ENCODE measurements around the gene LLPH. TPM values are rescaled to one million over a fixed set of nuclear protein-coding genes. Genes with fewer than 3 reads are reported as not detected.

Gene LLPH
- total RNA-seq, 1 experiment from 2014 or later, result 33.4 TPM

DNA sequence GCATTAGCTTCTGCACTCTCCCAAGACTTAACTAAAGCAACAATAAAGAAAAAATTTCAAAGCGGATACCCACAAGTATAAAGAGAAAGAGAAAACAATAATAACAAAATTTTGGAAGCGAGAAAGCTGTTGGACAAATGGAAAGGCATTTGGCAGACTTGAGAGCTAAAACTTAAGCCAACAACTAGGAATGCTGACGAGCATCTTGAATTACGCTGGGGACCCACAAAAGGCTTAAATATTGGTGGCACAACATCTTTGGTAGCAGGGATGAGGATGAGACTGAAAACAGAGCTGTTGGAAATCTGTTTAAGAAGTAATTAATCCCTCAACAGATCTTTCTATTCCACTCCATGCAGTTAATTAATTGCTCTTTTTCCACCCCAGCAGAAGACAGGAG, 49.8 kb downstream of the LLPH start:
- Histone ChIP-seq H3K4ac (ENCODE audit: low read depth, low read length) (no peak overlapping the region), H3K14ac (ENCODE audit: insufficient read depth, low read length) (no peak overlapping the region), H3K4me1 (ENCODE audit: insufficient read depth, low read length) (no peaks in the 10 kb centered on the region), H2BK12ac (ENCODE audit: insufficient read length, low read depth, low read length) (no peak overlapping the region), H3K9me3 (ENCODE audit: control insufficient read depth, low read depth, low read length) (no peaks in the 10 kb centered on the region), H4K8ac (replicated peaks; ENCODE audit: insufficient read length, low read depth, low read length) (no peak overlapping the region), H3T11ph (ENCODE audit: low read length) (no peak overlapping the region), H3K18ac (ENCODE audit: insufficient read length, low read depth, low read length) (no peak overlapping the region), H3K27me3 (ENCODE audit: insufficient read depth, low read length) (no peaks in the 10 kb centered on the region), H2BK20ac (ENCODE audit: low read depth, low read length, poor library complexity, severe bottlenecking) (no peak overlapping the region), H2BK120ac (ENCODE audit: low read depth, low read length, poor library complexity, severe bottlenecking) (no peak overlapping the region), H3K9ac (ENCODE audit: extremely low read depth, insufficient read length, low read length) (no peak overlapping the region), H3K79me1 (ENCODE audit: insufficient read depth, low read depth, low read length, poor library complexity, severe bottlenecking) (no peaks in the 10 kb centered on the region), H3K56ac (ENCODE audit: insufficient read length, low read depth, low read length) (no peak overlapping the region), H3K23me2 (ENCODE audit: insufficient read length, low read depth, low read length, poor library complexity, severe bottlenecking) (no peaks in the 10 kb centered on the region), H2AK5ac (ENCODE audit: insufficient read length, low read length) (no peak overlapping the region), H4K20me1 (ENCODE audit: control insufficient read depth, insufficient read depth, insufficient read length) (no peaks in the 10 kb centered on the region), H3K27ac (ENCODE audit: insufficient read length, low read depth, low read length) (no peak overlapping the region), H2AFZ (ENCODE audit: low read length) (no peak overlapping the region), H2BK5ac (ENCODE audit: insufficient read length, low read length) (no peak overlapping the region), H3K23ac (ENCODE audit: insufficient read length, low read depth, low read length) (no peak overlapping the region), H4K5ac (ENCODE audit: insufficient read length, low read depth, low read length) (no peak overlapping the region), H3K79me2 (ENCODE audit: insufficient read depth, low read length) (no peaks in the 10 kb centered on the region), H4K91ac (ENCODE audit: insufficient read length, low read depth, low read length) (no peak overlapping the region), H2BK15ac (ENCODE audit: low read depth, low read length) (no peak overlapping the region), H3K4me2 (ENCODE audit: insufficient read depth, insufficient read length, low read length) (no peak overlapping the region)
- TF ChIP-seq, protein P1, sequence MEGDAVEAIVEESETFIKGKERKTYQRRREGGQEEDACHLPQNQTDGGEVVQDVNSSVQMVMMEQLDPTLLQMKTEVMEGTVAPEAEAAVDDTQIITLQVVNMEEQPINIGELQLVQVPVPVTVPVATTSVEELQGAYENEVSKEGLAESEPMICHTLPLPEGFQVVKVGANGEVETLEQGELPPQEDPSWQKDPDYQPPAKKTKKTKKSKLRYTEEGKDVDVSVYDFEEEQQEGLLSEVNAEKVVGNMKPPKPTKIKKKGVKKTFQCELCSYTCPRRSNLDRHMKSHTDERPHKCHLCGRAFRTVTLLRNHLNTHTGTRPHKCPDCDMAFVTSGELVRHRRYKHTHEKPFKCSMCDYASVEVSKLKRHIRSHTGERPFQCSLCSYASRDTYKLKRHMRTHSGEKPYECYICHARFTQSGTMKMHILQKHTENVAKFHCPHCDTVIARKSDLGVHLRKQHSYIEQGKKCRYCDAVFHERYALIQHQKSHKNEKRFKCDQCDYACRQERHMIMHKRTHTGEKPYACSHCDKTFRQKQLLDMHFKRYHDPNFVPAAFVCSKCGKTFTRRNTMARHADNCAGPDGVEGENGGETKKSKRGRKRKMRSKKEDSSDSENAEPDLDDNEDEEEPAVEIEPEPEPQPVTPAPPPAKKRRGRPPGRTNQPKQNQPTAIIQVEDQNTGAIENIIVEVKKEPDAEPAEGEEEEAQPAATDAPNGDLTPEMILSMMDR (conservative IDR thresholded peaks at IDR 0.05), result no peak
- Mint-ChIP-seq H3K27ac (no peak overlapping the region), H3K4me1 (0 out of 4 replicates have a peak, but pooled peaks cover 0 to 3% of the 10 kb centered on the region in 2 experiments), H3K4me3 (no peak overlapping the region), H3K27me3 (ENCODE audit: low read depth) (no peaks in the 10 kb centered on the region), H3K9me3 (no peaks in the 10 kb centered on the region), H3K36me3 (ENCODE audit: insufficient read depth in 1 of 3, low read depth in 3 of 3) (no peaks in the 10 kb centered on the region)
- no CpG with 5 or more reads among the region's 4 CpGs for WGBS (ENCODE audit: extremely low coverage, insufficient read length, low lambda C conversion rate)
- no peak for DNase-seq
